Gastroesophageal sphincter (tissue), 3 donors: ENCODE measurements around the gene DENND2C.

Source experiments
- POLR2A ChIP-seq, 2 donors: fragments of 450-650 bp; IDR thresholded peaks; one replicate each; pipeline ENCODE4 v1.6.1; 2017; ENCODE audit warnings: antibody characterized with exemption in 2 of 2, mild to moderate bottlenecking in 2 of 2, moderate library complexity in 1 of 2
- POLR2AphosphoS5 ChIP-seq: sonication (generic); formaldehyde crosslinking; IDR thresholded peaks from one replicate; pipeline ENCODE4 v1.6.1; 2017; ENCODE audit warnings: antibody characterized with exemption
- TF ChIP-seq, protein P1 (sequence below), 4 experiments: fragments of 200-600 bp in 2 of 4; fragments of 450-650 bp in 2 of 4; sonication (generic) in 1 of 4; IDR thresholded peaks; one replicate each; pipeline ENCODE4 v1.5.1; 2017 to 2019; ENCODE audit warnings: antibody characterized with exemption in 4 of 4, mild to moderate bottlenecking in 2 of 4, moderate library complexity in 2 of 4

DNA sequence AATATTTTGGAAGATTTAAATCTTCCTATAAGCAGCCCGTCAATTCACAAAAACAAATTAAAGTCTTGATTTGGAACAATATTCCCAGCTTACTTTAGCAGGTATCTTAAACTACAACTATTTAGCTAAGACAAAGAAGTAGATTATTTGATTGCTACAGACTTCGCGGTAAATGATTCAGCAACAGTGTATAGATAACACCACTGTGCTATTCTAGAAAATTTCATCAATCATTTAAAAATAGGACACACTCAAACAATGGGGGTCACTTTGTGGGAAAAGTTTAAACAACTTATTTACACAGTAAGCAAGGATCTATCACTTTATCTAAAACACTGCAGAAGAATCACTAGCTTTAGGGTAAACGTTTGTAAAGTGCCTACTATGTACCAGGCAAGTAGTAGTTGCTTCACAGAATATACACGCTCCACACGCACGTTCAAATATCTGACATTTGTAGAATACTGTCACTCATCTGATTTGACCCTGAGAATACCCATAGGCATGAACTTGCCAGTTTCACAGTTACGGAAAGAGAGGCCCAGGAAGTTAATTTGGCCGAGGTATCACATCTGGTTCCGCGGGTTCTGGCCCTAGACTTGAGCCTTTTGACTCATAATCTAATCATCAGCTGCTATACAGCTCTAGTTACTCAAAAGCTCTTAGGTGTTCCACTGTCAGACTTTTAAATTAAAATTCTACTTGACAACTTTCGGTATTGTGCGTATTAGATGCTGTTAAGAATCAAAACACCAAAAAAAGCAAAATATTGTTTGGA lies 876 bp downstream of the DENND2C start:
- no peak for TF ChIP-seq POLR2A (IDR thresholded peaks at IDR 0.05)
- TF ChIP-seq, protein P1, sequence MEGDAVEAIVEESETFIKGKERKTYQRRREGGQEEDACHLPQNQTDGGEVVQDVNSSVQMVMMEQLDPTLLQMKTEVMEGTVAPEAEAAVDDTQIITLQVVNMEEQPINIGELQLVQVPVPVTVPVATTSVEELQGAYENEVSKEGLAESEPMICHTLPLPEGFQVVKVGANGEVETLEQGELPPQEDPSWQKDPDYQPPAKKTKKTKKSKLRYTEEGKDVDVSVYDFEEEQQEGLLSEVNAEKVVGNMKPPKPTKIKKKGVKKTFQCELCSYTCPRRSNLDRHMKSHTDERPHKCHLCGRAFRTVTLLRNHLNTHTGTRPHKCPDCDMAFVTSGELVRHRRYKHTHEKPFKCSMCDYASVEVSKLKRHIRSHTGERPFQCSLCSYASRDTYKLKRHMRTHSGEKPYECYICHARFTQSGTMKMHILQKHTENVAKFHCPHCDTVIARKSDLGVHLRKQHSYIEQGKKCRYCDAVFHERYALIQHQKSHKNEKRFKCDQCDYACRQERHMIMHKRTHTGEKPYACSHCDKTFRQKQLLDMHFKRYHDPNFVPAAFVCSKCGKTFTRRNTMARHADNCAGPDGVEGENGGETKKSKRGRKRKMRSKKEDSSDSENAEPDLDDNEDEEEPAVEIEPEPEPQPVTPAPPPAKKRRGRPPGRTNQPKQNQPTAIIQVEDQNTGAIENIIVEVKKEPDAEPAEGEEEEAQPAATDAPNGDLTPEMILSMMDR (IDR thresholded peaks at IDR 0.05) = no peak
- TF ChIP-seq POLR2AphosphoS5 = no peak
